Smooth muscle cell (in vitro differentiated cells): Measurements from ENCODE around the gene ZCWPW1. TPM values are rescaled to one million over a fixed set of nuclear protein-coding genes. Genes with fewer than 3 reads are reported as not detected.

ENCODE experiments used
- DNase-seq: peaks from one replicate; lab custom pipeline; 2025; ENCODE audit not compliant: unreplicated experiment; lab: John Stamatoyannopoulos, UW
- H2AFZ ChIP-seq: fragments of 200-600 bp; sonication (generic); 2 replicates; pipeline ENCODE4 v1.6.0; 2016; ENCODE audit warnings: antibody characterized with exemption, low read depth, mild to moderate bottlenecking
- H3F3A ChIP-seq: fragments of 200-600 bp; sonication (generic); 2 replicates; pipeline ENCODE4 v1.6.0; 2017; ENCODE audit warnings: antibody characterized with exemption, low read depth
- H3K27ac ChIP-seq: fragments of 200-600 bp; sonication (generic); 2 replicates; pipeline ENCODE4 v1.5.1; 2016; ENCODE audit warnings: low read depth, mild to moderate bottlenecking
- H3K27me3 ChIP-seq: fragments of 200-600 bp; sonication (generic); 2 replicates; pipeline ENCODE4 v1.6.1; 2016; ENCODE audit warnings: low read depth, mild to moderate bottlenecking
- H3K36me3 ChIP-seq: fragments of 200-600 bp; sonication (generic); 2 replicates; pipeline ENCODE4 v1.5.1; 2016; ENCODE audit warnings: low read depth
- H3K4me1 ChIP-seq: fragments of 200-600 bp; sonication (generic); 2 replicates; pipeline ENCODE4 v1.5.1; 2016; ENCODE audit warnings: low read depth
- H3K4me2 ChIP-seq: fragments of 200-600 bp; sonication (generic); 2 replicates; pipeline ENCODE4 v1.6.0; 2016; ENCODE audit warnings: mild to moderate bottlenecking
- H3K4me3 ChIP-seq: fragments of 200-600 bp; sonication (generic); 2 replicates; pipeline ENCODE4 v1.5.1; 2016; ENCODE audit warnings: mild to moderate bottlenecking
- H3K79me2 ChIP-seq: fragments of 200-600 bp; sonication (generic); 2 replicates; pipeline ENCODE4 v1.6.0; 2016; ENCODE audit warnings: low read depth, mild to moderate bottlenecking
- H3K9ac ChIP-seq: fragments of 200-600 bp; sonication (generic); 2 replicates; pipeline ENCODE4 v1.6.0; 2016; ENCODE audit warnings: low read depth
- H3K9me3 ChIP-seq: fragments of 200-600 bp; sonication (generic); replicated peaks from 2 replicates; pipeline ENCODE4 v1.5.1; 2016; ENCODE audit warnings: low read depth
- H4K20me1 ChIP-seq: fragments of 200-600 bp; sonication (generic); 2 replicates; pipeline ENCODE4 v1.6.0; 2016; ENCODE audit warnings: low read depth
- CTCF ChIP-seq: fragments of 200-600 bp; sonication (generic); IDR thresholded peaks from 2 replicates; pipeline ENCODE4 v1.5.1; 2017; ENCODE audit warnings: borderline replicate concordance, mild to moderate bottlenecking, antibody characterized with exemption; ENCODE audit not compliant: insufficient read depth, poor library complexity, severe bottlenecking
- WGBS: methylation state at CpG from one replicate; pipeline ENCODE4 v1.1.7; 2016; ENCODE audit warnings: low lambda C conversion rate; 5-methylcytosine and 5-hydroxymethylcytosine counted together
- polyA plus RNA-seq: library from polyadenylated mRNA; unstranded; fragments of >200 nt; fragmentation: Nextera tagmentation; extraction: Ambion mirVana; gene quantifications from 2 replicates; pipeline ENCODE4 v1.2.1, GENCODE V29; 2016
- total RNA-seq: library from RNA; depleted of rRNA; stranded (reverse); fragments of >200 nt; gene quantifications from 2 replicates; pipeline ENCODE4 v1.2.3, GENCODE V29; 2014

ZCWPW1 gene
- total and polyA plus RNA-seq, 2 experiments from 2014 or later: 3.9 to 5.3 TPM

DNA sequence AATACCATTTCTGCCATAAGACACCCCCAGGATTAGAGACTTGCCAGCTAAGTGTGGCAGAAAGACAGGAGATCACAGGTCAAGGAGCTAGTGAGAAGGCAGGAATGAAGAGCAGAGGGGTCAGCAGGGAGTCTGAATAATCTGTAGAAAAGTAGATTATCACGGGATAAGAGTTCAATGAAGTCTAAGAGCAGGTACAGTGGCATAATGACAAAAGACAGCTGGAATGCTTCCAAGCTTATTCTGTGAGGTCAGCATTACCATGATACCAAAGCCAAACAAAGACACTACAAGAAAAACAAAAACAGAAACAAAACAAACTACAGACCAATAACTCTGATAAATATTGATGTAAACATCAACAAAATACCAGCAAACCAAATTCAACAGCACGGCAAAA, 34.4 kb downstream of the ZCWPW1 start:
- Histone ChIP-seq H2AFZ (no peak overlapping the region), H4K20me1 (no peaks in the 10 kb centered on the region), H3F3A (no peaks in the 10 kb centered on the region), H3K9me3 (no peaks in the 10 kb centered on the region), H3K4me3 (no peak overlapping the region), H3K4me2 (no peak overlapping the region), H3K79me2 (no peaks in the 10 kb centered on the region), H3K4me1 (no peaks in the 10 kb centered on the region), H3K27ac (no peak overlapping the region), H3K9ac (no peak overlapping the region), H3K36me3 (no peaks in the 10 kb centered on the region), H3K27me3 (peaks cover 17% of the 10 kb centered on the region)
- DNase-seq: no peak
- 87% methylated on average over 2 of the region's 2 CpGs for WGBS
- no peak for TF ChIP-seq CTCF

DNA sequence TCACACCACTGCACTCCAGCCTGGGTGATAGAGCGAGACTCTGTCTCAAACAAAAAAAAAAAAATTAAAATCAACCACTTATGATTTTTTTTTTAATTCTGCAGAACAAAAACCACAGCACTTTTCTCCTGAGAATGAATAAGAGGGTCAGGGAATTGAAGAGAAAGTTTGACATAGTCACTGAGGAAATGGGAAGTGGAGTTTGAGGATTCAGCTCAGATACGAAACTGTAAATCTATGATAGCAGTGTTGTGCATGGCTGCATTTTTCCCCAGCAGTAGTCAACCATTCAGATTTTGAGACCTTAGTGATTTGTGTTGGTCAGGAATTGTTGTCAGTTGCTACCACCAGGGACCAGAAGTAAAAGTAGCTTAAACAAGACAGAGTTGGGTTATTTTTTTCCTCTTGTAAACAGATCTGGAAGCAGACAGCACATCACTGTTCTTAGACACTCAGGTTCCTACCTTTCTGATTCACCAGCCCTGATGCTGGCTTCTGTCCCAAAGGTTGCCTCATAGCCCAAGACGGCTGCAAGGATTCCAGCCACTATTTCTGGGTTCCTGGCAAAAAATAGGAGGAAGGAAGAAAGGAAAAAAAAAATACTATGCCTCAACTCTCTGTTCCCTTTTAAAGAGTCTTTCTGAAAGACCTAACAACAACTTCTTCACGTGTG, 35.1 kb downstream of the ZCWPW1 start:
- Histone ChIP-seq H3F3A (no peaks in the 10 kb centered on the region), H3K4me1 (no peaks in the 10 kb centered on the region), H3K4me3 (no peak overlapping the region), H3K9ac (no peak overlapping the region), H3K4me2 (no peak overlapping the region), H3K27me3 (peaks cover 16% of the 10 kb centered on the region), H3K27ac (no peak overlapping the region), H3K9me3 (no peaks in the 10 kb centered on the region), H2AFZ (no peak overlapping the region), H4K20me1 (no peaks in the 10 kb centered on the region), H3K36me3 (no peaks in the 10 kb centered on the region), H3K79me2 (no peaks in the 10 kb centered on the region)
- DNase-seq: no peak
- 78% methylated on average over 4 of the region's 4 CpGs for WGBS
- no peak for TF ChIP-seq CTCF

- WGBS: 83% methylated on average over 3 of the region's 3 CpGs
- Histone ChIP-seq H3F3A (no peaks in the 10 kb centered on the region), H3K27me3 (peaks cover 18% of the 10 kb centered on the region), H3K4me1 (no peaks in the 10 kb centered on the region), H2AFZ (no peak overlapping the region), H3K4me2 (no peak overlapping the region), H3K79me2 (no peaks in the 10 kb centered on the region), H3K4me3 (no peak overlapping the region), H3K36me3 (no peaks in the 10 kb centered on the region), H3K9me3 (no peaks in the 10 kb centered on the region), H3K27ac (no peak overlapping the region), H4K20me1 (no peaks in the 10 kb centered on the region), H3K9ac (no peak overlapping the region)
- no peak for DNase-seq
- no peak for TF ChIP-seq CTCF
Observed at GRCh38 chr7:100390286-100391009, 38.1 kb downstream of the ZCWPW1 start.
